ENCODE measurements around the gene CDC20. TPM values are rescaled to one million over a fixed set of nuclear protein-coding genes. Genes with fewer than 3 reads are reported as not detected.

Gene CDC20
- total RNA-seq, 6 donors from 2014 or later: 2.1 to 8.4 (median 2.9) TPM; not detected in 1

GRCh38 chr1:43325381-43325780, 33.4 kb upstream of the CDC20 start:
- peaks cover 3 to 9% (median 7%) of the 10 kb centered on the region in 4 donors for H3K4me1 ChIP-seq
- H3K36me3 ChIP-seq: peaks cover 0 to 27% (median 7%) of the 10 kb centered on the region in 4 donors
- DNase-seq: no peak
- TF ChIP-seq POLR2AphosphoS5 (IDR thresholded peaks at IDR 0.05): no peak
- TF ChIP-seq CTCF (IDR thresholded peaks at IDR 0.05): no peak
- no peak for TF ChIP-seq EP300 (IDR thresholded peaks at IDR 0.05)
- TF ChIP-seq POLR2A (IDR thresholded peaks at IDR 0.05): no peak
- H3K9me3 ChIP-seq: peaks cover 0 to 5% (median 2%) of the 10 kb centered on the region in 4 donors
- no peaks in the 10 kb centered on the region for H3K27me3 ChIP-seq
- ATAC-seq (ENCODE audit: low FRiP score in 2 of 2): no peak
- H3K27ac ChIP-seq: no peak overlapping the region
- no peak overlapping the region for H3K4me3 ChIP-seq

- TF ChIP-seq EP300 (IDR thresholded peaks at IDR 0.05): no peak
- no peak for TF ChIP-seq CTCF (IDR thresholded peaks at IDR 0.05)
- no peak for TF ChIP-seq POLR2A (IDR thresholded peaks at IDR 0.05)
- no peak for TF ChIP-seq POLR2AphosphoS5 (IDR thresholded peaks at IDR 0.05)
- peaks cover 0 to 6% (median 0%) of the 10 kb centered on the region in 4 donors for H3K36me3 ChIP-seq
- H3K27ac ChIP-seq: no peak overlapping the region
- 94 to 100% methylated on average over 1 of the region's 1 CpG for WGBS, 2 donors
- no peak for ATAC-seq (ENCODE audit: low FRiP score in 2 of 2)
- H3K27me3 ChIP-seq: no peaks in the 10 kb centered on the region
- no peak for DNase-seq
- no peak overlapping the region for H3K4me3 ChIP-seq
- peaks cover 0 to 5% (median 2%) of the 10 kb centered on the region in 4 donors for H3K9me3 ChIP-seq
- H3K4me1 ChIP-seq: peaks cover 3 to 16% (median 13%) of the 10 kb centered on the region in 4 donors
These were observed 31.1 kb upstream of the CDC20 start for GRCh38 chr1:43327549-43328292.

GRCh38 chr1:43329995-43330751, 28.6 kb upstream of the CDC20 start:
- WGBS, 2 donors: 35 to 42% methylated on average over 6 of the region's 6 CpGs
- Histone ChIP-seq H3K4me1 (peaks cover 3 to 16% (median 13%) of the 10 kb centered on the region in 4 donors), H3K9me3 (peaks cover 0 to 5% (median 2%) of the 10 kb centered on the region in 4 donors), H3K27ac (peak overlapping the region; percentile 42 to 77 (median 52)), H3K36me3 (no peaks in the 10 kb centered on the region), H3K4me3 (no peak overlapping the region), H3K27me3 (no peaks in the 10 kb centered on the region)
- DNase-seq: peak in 1 of 2 donors; percentile 64
- ATAC-seq (ENCODE audit: low FRiP score in 2 of 2): peak; percentile 87 to 93
- no peak for TF ChIP-seq POLR2A (IDR thresholded peaks at IDR 0.05)
- peak in 1 of 2 donors; percentile 60 for TF ChIP-seq POLR2AphosphoS5 (IDR thresholded peaks at IDR 0.05)
- TF ChIP-seq CTCF (IDR thresholded peaks at IDR 0.05): no peak

GRCh38 chr1:43331688-43332087, 27.1 kb upstream of the CDC20 start:
- Histone ChIP-seq H3K9me3 (peaks cover 0 to 5% (median 0%) of the 10 kb centered on the region in 4 donors), H3K27me3 (no peaks in the 10 kb centered on the region), H3K4me1 (peaks cover 3 to 16% (median 13%) of the 10 kb centered on the region in 4 donors), H3K36me3 (no peaks in the 10 kb centered on the region), H3K27ac (no peak overlapping the region), H3K4me3 (no peak overlapping the region)
- WGBS, 2 donors: 87 to 96% methylated on average over 5 of the region's 5 CpGs
- DNase-seq (no peak), ATAC-seq (ENCODE audit: low FRiP score in 2 of 2) (no peak)
- no peak for TF ChIP-seq EP300 (IDR thresholded peaks at IDR 0.05)
- no peak for TF ChIP-seq POLR2A (IDR thresholded peaks at IDR 0.05)
- no peak for TF ChIP-seq CTCF (IDR thresholded peaks at IDR 0.05)
- TF ChIP-seq POLR2AphosphoS5 (IDR thresholded peaks at IDR 0.05): no peak

Data from upper lobe of left lung (tissue), 6 donors.